Stimulated activated CD4-positive, alpha-beta T cell treated with anti-CD3 and anti-CD28 coated beads, Interleukin-4, amount 100 ng/mL, for 24 hours (primary cell): ENCODE measurements around the gene PPP2R2B.
"Not testable (repeated sequence)": the region's sequence is repeated elsewhere in the genome, so short reads cannot be mapped to it uniquely, and the experiment has no call there.

Source experiments
- DNase-seq: peaks from one replicate; pipeline ENCODE4 v3.0.0-alpha.2; 2020

Gene PPP2R2B

DNA sequence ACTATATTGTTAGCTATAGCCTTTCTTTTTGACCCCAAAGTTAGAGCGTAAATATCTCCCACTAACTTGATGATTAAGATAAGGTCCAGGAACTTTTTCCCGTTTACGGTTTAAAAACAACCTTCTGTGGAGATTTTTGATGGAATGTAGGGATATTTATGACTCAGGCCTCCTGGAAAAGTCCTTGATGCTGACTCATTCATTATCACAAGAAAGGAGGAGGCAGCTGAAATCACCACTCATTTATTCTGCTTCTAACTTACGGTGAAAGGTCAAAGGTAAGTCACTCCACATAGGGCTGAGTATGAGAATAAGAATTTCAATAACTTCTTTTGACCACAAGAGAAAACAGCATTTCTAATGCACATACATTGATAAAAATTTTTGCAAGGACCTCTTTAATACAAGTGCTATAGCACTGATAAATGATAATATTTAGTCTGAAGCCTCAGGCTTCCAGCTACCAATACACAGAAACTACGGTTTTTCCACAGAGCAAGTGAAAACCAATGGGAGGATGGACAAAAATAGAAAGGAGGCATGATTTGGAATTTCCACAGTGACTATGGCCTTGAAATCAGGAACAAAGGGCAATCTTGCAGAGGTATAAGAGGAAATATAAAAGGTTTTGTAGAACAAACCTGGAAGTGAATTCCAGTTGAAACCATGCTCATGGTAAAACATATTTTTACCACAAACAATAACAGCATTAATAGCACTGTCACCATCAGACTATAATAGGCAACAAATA lies 146.5 kb downstream of the PPP2R2B start:
- DNase-seq = no peak

DNA sequence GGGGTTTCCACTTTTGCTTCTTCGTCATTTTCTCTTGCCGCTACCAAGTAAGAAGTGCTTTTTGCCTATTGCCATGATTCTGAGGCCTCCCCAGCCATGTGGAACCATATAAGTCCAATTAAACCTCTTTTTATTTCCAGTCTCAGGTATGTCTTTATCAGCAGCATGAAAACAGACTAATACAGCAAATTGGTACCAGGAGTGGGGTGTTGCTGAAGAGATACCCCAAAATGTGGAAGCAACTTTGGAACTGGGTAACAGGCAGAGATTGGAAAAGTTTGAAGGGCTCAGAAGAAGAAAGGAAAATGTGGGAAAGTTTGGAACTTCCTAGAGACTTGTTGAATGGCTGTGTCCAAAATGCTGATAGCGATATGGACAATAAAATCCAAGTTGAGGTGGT lies 149.8 kb downstream of the PPP2R2B start:
- DNase-seq = not testable (repeated sequence)

DNA sequence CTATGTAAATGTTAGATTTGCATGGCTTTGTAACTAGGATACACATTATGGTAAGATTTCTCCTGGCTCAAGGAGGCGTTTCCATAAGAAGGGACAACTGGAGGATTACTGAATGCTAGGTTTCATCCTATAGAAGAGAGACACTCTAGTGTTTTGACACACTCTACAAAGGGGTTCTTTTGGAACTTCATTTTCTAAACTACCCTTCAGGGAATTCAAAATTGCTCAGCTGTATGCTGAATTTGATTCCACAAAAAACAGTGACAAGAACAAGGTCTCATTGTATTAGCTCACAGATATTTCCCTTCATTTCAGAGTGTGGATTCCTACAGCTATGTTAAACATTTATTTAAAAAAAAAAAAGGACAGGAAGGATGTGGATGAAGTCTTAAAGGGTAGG lies 151.7 kb downstream of the PPP2R2B start:
- DNase-seq = no peak

DNA sequence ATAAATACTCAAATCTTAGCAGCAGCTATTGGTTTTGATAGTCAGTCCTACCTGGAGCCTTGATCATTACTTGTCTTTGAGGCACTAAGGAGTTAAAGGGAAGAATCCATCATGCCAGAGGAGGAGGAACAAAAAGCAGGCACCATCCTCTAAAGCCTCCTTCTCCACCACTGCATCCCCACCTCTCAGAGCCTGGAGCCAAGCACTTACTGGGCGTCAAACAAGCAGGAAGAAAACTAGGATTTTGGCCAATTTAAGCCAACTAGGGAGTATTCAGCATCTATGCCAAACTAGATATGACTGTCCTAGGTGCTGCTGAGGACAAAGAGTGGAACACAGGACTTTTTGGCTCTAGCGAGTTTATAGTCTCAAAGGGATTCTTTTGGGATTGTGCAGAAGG lies 152.5 kb downstream of the PPP2R2B start:
- DNase-seq = no peak

DNA sequence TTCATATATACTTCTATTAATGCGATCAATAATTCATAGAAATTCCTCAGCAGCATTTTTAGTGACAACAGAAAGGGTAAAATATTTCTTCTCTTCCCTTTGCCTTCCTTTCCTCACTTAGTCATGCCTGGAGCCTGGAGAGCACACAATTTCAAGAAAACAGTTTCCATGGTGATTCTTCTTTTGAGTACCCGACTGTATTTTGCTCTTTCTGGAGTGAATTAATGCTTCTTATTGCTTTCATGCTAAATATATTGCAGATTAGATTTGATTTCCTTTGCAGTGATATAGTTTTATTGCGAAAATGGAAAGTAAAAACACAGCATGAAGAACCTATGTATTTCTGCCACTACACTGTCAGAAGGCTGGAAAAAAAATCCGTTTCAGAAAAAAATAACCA lies 153.5 kb downstream of the PPP2R2B start:
- no peak for DNase-seq

DNA sequence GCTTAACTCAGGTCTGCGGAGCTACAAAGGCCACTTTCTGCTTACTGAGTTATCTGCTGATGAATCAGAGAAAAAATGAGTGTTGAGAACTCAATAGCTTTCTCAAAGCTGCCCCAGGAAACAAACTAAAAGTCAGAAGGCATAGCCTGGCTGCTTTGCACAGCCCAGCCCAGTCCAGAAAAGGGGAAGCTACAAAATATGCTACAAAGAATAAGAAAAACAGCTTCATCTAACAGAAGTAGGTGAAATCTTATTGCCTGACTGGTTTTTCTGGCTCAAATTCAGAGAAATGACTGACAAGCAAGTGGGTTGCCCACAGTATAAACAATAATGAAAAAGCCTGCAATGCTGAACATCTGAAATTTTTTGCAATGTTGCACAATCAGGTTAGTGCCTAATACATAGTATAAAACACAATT lies 156.2 kb downstream of the PPP2R2B start:
- no peak for DNase-seq

DNA sequence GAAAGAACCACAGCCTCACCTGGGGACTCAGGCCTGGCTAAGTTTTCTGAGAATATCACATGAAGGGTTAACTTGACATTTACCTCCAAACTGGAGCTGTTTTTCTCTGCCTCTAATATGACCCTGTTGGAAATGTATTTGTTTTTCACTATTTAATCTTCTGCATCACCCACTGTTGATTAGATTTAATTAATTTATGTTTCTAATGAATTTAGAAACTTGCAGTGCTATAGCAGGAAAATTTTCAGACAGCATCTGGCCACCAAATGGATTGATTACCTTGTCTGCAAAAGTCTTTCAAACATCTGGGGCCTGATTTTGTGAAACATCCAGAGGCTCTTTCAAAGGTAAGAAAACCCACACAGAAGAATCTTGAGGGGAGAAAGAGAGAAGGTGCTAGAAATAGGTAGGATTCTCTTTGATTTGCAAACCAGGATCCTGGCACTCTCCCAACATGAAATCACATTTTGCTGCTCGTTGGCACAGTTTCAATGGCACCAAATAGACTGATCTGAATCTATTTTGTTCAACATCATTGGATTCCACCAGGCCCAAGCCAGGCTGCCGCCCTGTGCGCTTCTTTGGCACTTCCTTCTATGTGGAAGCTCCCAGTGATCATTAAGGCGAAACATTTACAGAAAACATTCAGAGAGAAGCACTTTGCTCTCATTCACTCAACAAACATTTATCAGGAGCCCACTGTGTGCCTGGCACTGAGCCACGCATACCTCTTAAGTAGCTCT lies 157.3 kb downstream of the PPP2R2B start:
- DNase-seq = no peak

DNA sequence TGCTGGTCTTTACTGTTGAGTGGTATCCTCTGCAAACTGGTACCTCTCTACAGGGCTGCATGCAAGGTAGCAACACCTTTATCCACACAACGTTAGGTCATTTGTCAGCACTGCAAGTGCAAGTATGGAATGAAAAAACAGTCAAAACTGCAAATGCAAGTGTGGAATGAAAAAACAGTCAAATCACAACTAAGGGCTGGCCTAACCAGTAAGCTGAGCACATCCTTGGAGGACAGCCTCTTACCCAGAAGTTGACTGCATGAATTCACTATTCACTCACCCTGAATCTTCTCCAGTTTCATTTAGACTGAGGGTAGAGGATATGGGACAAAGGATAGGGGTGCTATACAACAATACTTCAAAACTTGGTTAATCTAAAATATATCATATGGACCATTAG lies 158.4 kb downstream of the PPP2R2B start:
- DNase-seq = no peak

DNA sequence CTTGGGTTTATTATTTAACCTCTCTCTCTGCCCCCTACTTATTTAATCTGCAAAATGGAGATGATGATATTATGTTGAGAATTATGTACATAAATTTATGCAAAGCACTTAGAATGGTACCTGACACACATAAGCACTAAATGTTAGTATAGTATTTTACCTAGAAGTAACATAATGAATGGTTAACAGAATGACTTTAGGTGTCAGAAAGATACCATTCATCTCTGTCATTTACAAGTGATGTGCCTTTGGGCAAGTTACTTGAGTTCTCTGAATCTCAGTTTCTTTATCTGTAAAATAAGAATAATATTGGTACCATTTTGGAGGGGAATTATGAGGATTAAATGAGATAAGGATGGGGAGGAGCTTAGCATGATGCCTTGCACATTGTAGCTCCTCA lies 159.4 kb downstream of the PPP2R2B start:
- no peak for DNase-seq

DNA sequence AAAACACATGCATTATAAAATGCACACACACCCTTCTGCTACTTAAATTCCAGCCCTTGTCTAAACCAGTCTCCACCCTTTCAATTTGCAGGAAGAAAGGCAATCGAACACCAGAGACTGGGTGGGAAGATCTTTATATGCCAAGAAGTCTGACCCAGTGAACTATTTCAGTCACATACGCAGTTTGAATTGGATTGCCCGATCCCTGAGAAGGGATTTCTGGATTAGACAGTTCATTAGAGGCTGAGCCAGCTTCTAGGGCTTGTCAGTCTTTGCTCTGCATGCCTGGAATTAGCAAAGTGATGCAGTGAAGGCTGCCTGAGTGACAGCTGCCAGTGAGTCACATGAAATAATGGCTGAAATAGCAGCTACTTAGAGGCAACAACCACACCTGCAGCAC lies 159.9 kb downstream of the PPP2R2B start:
- DNase-seq = no peak

DNA sequence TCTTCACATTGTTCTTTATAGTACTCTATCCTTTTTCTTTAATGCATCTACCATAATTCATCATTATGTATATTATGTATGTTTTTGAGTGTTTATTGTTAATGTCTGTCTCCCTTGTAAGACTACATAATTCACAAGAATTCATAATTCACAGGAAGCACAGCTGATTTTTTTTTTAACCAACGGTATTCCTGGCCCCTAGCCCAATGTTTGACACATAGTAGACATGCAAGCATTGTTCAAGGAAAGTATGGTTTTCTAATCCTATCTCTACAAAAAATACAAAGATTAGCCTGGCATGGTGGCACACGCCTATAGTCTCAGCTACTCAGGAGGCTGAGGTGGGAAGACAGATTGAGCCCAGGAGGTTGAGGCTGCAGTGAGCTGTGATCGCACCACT lies 160.6 kb downstream of the PPP2R2B start:
- no peak for DNase-seq

DNA sequence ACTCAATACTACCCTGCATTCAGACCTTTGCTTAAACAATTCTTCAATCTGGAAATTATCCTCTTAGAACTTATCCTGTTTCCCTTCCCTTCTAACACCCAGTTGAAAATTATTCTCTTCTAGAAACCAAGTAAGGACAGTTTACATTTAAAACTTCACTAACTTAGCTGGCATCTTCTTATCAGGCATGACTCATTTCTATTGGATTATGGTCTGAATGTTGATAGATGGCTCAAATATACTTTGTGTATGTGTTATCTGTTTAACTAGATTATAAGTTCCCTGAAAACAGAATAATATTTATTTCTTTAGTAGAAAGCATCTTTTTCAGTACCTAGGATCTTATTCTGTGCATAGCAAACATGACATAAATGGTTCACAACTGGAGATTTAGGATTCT lies 161.9 kb downstream of the PPP2R2B start:
- DNase-seq = no peak

DNA sequence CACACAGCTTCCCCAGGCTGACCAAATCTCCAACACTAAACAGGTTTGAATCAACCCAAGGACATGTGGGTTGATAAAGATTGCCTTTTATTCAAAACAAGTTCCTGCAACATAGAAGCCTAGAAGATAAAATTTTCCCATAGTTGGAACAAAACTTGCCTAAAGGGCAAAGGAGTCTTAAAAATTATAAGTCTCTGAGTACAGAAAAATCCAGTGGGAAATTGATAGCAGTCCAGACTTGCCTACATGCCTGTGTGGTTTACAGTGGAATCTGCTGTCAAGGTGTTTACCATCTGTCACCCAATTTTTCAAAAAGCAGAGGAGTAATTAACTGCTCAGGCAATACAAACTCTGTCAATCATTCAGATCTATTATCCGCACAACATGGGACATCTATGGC lies 168.2 kb downstream of the PPP2R2B start:
- no peak for DNase-seq

DNA sequence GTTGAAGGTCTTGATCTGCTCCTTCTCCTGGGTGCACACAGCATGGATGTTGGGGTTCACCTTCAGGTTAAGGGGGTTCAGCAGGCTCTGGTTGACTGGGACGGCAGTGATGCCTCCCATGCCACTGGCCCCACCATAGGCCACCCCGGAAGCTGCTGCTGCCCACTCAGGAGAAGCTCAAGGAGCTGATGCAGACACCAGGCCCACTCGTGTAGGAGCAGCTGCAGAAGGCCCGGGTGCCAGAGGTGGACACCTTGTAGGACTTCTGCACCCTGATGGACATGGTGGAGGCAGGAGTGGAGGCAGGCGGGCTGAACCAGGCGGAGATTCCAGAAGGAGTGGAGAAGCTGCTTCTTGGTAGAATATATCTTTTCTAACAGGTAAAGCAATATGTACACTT lies 171.2 kb downstream of the PPP2R2B start:
- DNase-seq = no peak

DNA sequence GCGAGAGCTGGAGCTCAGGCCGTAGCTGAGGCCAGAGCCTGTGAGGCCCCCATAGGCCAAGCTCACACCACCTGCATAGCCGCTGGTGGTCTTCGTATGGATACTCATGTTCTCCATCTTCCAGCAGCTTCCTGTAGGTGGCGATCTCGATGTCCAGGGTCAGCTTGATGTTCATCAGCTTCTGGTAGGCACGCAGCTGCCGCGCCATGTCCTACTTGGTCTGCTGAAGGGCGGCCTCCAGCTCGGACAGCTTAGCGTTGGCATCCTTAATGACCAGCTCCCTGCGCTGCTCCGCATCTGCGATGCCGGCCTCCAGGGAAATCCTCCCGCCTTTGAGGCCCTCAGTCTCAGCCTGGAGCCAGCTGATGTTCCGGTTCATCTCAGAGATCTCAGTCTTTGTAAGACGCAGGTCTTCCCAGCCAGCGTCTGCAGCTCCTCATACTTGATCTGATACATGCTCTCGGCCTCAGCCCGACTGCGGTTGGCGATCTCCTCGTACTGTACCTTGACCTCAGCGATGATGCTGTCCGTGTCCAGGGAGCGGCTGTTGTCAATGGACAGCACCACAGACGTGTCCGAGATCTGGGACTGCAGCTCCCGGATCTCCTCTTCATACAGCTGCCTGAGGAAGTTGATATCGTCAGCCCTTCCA lies 172.1 kb downstream of the PPP2R2B start:
- DNase-seq = no peak

DNA sequence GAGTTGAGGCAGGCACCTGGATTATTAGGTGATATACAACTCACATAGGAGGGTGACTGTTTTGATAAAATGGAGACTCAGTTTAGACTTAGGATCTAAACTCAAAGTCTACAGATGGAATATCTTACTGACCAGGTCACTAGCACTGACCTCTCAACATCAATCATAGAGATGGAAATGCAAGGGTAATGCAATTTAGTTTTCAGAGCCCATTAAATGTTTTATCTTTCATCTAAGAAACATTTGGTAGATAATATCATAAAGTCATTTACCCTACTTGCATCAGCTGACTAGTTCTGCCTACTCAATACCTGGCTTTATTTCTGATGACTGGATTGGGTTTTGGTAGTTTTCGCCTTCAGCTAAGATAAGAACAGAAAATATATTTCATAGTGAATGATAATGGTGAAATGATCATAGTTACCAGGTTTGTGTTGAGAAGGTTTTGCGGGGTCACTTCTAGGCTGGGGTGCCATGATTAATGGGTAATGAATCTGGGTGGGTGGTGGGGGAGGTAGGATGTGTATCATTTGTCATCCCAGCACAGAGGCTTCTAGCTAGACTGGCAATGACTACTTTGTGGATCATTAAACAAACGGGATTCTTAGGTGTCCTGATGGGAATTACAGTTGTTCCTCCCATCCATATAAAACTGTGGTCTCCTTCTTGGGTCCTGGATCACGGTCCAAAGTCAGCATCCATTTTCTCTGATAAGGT lies 173.4 kb downstream of the PPP2R2B start:
- no peak for DNase-seq

DNA sequence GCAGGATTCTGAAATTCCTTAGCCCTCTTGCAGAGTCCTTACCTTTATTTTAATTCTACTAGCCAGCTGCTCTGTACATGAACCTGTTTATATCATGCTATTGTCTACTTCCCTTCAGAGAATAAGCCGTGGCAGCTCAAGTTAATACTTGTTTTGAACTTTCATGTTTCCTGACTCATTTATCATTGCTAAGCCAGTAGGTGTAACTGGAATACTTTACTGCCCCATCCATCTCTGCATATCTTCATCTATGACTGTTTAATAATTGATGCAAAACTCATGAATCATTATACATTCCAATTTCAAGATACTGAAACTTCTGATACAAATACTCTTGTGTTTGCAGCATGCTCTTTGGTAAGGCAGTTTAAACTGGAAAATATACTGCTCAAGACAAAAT lies 174.7 kb downstream of the PPP2R2B start:
- DNase-seq = no peak

DNA sequence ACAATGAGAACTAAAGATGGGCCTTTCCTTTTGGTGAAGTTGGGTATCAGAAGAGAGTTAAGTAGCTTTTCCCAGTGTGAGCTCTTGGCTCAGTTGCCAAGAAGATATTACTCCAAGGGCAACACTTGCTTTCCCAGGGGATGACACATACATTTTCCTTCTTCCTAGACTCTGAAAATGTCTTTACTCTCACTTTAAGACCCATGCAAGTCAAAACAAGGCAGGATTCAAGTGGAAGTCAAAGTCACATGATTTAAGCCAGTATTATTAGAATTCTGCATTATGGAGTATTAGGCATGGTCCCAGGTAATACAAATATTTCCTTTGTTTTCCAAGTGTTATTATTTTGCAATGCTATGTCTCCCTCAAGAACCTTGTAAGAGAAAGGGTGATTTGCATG lies 175.1 kb downstream of the PPP2R2B start:
- no peak for DNase-seq

DNA sequence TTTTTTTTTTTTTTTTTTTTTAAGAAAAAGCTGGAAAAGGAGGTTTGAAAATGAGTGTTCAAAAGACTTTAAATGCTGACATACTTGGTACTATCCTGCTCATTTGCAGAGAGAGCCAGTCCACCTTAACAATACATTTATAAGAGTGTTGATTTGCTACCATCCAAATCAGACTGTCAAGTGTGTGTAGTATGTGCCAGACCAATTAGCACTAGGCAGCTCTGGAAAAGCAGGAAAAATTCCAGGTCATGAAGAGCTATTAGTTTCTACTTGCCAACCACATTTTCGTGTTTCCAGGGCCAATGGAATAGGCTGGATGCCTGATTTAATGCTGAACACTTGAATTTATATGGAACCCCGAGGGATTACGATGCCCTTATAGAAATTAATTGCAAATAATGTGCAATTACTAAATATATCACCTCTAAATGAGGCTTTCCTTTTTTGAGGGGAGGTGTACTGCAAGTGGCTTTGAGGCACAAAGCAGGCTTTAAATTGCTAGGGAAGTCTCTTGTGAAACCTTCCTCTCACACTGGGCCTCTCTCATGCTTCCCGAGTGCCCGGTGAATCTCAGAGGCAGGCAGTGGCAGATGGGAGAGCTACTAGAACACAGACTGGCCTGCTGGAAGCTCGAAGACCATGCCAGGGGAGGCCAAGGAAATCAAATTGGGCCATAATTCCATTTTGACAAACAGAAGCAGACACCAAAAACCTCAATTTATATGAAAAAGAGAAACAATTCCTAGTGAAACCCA lies 178.7 kb downstream of the PPP2R2B start:
- DNase-seq = no peak

DNA sequence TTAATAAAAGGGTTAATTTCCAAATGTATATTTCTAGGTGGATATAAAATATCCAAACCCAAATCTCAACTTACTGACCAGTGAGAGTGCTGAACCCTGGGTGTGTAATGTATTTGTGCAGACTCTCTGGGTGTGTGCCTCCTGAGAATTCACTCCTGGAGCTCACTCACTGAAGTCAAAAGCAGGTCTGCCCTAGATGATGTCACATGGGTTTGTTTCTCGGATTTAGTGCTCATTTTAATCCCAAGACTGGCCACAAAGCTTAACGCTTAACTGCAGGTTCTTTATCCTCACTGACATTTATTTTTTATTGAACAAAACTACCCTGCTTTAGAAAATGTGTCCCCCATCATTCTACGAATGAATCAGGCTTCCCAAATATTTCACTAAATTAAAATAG lies 179.4 kb downstream of the PPP2R2B start:
- no peak for DNase-seq

DNA sequence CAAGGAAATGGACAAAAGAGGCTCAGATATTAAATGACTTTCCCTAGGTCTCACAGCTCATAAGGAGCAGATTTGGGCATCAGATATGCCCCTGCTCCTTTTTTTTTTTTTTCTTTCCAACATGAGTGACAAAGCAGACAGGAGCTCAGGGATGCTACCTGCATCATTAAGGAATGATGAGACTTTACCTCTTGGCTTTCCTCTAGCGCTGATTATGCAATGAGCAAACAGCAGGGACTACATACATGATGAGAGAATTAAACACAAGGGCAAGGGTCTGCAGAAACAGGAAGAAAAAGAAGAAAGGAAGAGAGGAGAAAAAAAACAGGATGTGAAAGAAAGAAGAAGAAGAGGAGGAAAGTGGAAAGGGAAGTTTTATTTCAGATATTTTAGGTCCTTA lies 179.9 kb downstream of the PPP2R2B start:
- DNase-seq = no peak

DNA sequence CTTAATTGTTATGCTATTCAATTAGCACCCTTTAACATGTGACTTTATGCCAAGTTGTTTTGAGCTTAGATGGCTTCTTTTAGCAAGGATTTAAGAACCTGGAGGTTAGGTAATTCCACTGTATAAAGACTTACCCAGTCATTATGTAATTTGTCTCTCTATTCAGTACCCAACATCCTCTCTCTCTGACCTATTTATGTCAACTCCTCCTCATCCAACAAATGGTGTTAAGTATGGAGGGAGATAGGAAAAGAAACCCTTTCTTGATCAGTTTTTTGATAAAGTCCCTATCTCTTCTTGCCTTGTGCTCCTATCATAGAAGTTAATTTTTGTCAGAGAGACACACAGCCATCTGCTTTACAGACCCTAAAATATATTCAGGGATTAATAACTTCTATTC lies 181.3 kb downstream of the PPP2R2B start:
- no peak for DNase-seq

DNA sequence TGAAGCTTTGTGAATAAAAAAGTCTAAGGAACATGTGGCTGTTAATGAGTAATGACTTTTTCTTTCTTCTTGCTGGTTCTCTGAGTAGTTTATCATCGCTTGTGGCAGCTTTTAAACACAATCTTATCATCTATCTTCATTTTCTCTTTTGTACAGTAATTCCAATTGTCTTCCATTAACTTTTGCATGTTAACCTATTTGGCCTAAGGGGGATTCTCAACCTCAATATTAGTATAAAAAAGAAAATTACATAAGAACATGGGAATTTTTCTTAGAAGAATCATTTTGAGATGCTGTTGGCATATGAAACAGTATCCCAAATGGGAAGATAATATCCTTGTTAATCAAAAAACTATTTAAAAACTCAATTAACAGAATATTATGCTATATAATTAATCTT lies 182.9 kb downstream of the PPP2R2B start:
- DNase-seq = no peak
